Endothelial cell of umbilical vein (primary cell): Measurements from ENCODE around the gene EPHA10.

Experiments used
- CTCF ChIP-seq, 2 donors: IDR thresholded peaks; 1 replicate in 1 of 2; 2 replicates in 1 of 2; pipeline ENCODE4 v1.5.1; 2011; ENCODE audit warnings: low read length in 2 of 2, mild to moderate bottlenecking in 2 of 2, moderate library complexity in 2 of 2, control low read depth in 1 of 2, inconsistent platforms in 1 of 2, low read depth in 1 of 2; ENCODE audit not compliant: insufficient read depth in 1 of 2; ENCODE audit errors: extremely low read depth in 1 of 2
- POLR2A ChIP-seq: IDR thresholded peaks from 2 replicates; pipeline ENCODE4 v1.6.1; 2012; ENCODE audit warnings: low read depth, mild to moderate bottlenecking, control low read depth, low read length

- TF ChIP-seq POLR2A: no peak
- no peak for TF ChIP-seq CTCF (IDR thresholded peaks at IDR 0.05; ENCODE audit: extremely low read depth in 1 of 2, insufficient read depth in 1 of 2, low read depth in 1 of 2, low read length in 2 of 2)
Measured at GRCh38 chr1:37767488-37767887, 2.6 kb upstream of the EPHA10 start.
